Endometrial microvascular endothelial cells (primary cell): ENCODE data around the gene ULBP2. TPM values are rescaled to one million over a fixed set of nuclear protein-coding genes. Genes with fewer than 3 reads are reported as not detected.
"Not testable (repeated sequence)": the region's sequence is repeated elsewhere in the genome, so short reads cannot be mapped to it uniquely, and the experiment has no call there.

ENCODE experiments used
- in situ Hi-C: cut with HindIII; loops from 2 replicates; pipeline ENCODE4 v1.10.0; 2017; ENCODE audit warnings: low sequenced_read_pairs, low pct_unique_long_range_greater_than_20kb; ENCODE audit errors: inconsistent ontology term
- total RNA-seq: library from RNA; depleted of rRNA; stranded (reverse); fragments of >200 nt; gene quantifications from one replicate; pipeline ENCODE4 v1.2.3, GENCODE V29; 2015; ENCODE audit errors: inconsistent ontology term

ULBP2 gene
- total RNA-seq, 1 donor from 2014 or later: 27.2 TPM

DNA sequence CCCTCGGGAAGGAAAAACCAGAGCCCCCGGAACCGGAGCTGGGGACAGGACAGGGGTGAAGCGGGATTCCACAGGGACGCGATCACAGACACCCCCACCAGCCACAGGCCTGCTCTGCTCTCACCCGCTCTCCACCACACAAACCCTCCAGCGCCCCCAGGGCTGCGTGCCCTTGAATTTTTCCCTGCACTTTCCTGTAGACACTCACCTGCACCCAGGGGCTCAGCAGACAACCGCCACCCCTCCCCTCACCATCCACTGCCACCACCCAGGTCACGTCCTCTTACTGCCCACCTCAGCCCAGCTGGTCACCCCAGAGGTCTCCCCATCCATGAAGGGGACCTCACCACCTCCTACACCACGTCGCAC is 631 bp downstream of the ULBP2 start:
- in situ Hi-C loops: no loop called here

DNA sequence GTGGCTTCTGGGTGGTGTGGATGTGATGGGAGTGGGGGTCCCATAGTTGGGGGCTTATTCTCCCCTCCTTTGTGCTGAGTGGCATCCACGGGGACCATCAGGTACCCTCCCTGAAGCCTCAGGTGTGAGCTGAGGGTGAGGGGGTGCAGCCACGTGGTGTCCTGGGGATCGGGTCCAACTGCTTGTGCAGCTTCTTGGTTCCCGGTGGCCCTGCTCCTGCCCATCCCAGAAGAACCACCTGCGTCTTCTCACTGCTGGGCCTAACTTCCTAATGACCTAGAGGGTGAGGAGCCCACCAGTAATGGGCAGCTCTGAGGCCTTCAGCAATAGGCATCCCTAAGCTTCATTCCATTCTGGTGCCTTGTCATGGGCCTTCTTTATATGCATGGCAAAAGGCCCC is 1.5 kb downstream of the ULBP2 start:
- in situ Hi-C loops: not testable (repeated sequence)

DNA sequence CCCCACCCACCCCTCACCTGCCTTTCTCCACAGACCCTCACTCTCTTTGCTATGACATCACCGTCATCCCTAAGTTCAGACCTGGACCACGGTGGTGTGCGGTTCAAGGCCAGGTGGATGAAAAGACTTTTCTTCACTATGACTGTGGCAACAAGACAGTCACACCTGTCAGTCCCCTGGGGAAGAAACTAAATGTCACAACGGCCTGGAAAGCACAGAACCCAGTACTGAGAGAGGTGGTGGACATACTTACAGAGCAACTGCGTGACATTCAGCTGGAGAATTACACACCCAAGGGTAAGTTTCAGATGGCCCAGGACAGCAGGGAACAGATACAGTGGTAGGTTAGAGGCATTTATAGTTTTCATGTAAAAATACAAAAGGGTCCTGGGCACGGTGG is 3.5 kb downstream of the ULBP2 start:
- in situ Hi-C loops: not testable (repeated sequence)

DNA sequence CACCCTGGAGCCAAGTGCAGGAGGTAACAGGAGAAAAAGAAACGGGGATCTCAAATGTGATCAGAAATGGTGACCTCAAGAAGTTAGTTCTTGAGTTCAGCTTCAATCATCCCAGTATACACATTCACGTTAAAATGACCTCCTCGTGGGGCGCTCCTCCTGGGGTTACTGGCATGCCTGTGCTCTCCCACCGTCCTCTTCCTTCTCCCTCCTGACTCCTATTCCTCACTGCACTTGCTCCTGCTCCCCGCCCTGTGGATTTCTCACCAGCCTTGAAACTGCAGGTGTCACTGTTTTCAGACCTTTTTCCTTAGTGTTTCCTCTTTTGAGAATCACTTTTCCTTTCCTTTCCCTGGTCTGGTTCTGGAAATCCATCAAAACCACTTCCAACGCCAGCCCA is 4.8 kb downstream of the ULBP2 start:
- in situ Hi-C loops: not testable (repeated sequence)

DNA sequence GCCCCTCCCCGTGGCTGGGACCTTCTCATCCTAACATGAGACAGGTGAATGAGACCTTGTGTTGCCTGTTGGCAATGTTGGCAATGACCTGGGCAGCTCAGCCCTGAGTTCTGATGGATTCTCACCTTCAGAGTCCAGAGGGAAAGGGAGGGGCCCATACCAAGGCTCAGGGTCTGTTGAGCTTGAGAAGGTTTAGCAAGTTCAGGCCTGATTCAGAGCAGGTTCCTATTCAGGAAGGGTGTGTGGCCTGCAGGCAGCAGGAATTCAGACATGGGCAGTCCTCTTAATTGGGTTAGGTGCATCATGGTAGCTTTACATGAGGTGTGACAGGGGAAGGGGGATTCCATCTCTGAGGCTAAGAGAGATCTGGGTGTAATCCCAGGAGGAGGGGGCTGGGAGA is 5.7 kb downstream of the ULBP2 start:
- in situ Hi-C loops: not testable (repeated sequence)

DNA sequence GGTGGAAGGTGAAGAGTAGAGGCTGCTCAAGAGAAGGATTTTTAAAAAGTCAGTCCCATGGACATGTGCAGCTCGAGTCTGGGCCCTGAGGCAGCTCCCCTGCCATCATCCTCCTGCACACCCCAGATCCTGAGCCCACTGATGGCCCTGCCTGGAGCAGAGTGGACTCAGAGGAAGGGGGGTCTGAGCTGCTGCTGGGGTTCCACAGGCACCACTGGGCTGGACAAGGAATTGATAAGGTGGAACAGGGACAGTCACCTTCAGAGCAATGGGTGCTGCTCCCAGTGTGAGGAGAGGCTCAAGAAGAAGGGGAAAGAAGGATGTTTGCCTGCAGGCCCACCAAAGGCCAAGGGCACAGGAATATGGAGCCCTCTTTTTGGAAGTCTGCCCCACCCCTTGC is 6.2 kb downstream of the ULBP2 start:
- in situ Hi-C loops: no loop called here

DNA sequence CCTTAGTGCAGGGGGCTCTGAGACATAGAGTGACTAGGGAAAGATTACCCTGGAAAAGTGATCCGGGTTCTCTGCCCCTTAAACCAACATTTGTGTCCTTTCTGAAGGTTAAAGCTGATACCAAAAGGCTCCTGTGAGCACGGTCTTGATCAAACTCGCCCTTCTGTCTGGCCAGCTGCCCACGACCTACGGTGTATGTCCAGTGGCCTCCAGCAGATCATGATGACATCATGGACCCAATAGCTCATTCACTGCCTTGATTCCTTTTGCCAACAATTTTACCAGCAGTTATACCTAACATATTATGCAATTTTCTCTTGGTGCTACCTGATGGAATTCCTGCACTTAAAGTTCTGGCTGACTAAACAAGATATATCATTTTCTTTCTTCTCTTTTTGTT is 6.8 kb downstream of the ULBP2 start:
- in situ Hi-C loops: no loop called here

DNA sequence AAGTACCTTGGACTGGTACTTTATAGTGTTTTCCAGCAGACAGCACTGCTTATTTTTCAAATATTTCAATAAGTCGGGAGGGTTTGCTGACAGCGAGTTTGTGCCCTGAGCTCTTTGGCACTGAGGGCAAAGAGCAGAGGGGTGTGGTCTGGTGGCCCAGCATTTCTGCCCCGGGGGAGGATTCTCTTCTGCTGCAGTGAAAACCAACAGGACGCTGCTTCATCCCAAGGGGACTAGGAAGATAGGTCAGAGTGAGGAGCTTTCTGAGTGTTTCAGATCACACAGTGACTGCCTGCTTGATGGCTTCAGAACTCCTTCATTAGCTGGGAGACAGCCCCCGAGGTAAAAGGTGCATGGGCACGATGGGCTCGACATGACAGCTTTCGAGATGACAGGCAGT is 8.6 kb downstream of the ULBP2 start:
- in situ Hi-C loops: no loop called here

DNA sequence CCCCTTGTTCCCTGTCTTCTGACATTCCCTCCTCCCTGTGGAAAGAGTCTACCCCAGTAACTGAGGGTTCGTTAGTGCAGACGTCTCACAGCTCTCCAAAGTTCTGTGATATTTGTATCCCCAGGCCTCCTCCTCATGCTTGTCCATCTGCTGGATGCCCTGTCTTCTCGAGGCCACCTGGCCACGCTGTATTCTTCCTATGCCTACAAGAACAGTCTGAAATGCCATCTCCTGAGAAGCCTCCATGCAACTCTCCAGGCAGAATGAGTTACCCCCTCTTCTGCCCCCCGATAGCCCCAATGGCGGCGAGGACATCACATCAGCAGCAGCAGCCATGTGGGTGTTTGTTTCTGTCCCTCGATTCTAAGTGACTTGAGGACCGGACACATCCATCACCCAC is 9.3 kb downstream of the ULBP2 start:
- in situ Hi-C loops: no loop called here

DNA sequence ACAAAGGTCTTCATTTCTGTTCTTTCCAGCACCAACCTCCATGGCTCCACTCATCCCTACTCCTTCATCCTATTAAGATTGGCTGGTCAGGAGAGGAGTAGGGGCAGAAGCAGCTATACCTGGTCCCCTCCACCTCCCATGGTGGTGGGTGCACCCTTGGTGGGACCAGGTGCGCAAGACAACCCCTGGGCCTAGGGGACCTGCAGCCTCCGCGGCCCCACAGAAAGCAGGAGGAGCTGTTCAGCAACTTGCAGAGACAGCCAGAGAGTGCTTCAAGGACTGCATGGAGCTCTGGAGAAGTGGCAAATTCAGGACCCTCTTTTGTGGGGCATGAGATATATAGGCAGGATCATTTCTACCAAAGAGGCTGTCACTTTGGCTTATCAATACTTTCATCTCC is 9.8 kb downstream of the ULBP2 start:
- in situ Hi-C loops: no loop called here

DNA sequence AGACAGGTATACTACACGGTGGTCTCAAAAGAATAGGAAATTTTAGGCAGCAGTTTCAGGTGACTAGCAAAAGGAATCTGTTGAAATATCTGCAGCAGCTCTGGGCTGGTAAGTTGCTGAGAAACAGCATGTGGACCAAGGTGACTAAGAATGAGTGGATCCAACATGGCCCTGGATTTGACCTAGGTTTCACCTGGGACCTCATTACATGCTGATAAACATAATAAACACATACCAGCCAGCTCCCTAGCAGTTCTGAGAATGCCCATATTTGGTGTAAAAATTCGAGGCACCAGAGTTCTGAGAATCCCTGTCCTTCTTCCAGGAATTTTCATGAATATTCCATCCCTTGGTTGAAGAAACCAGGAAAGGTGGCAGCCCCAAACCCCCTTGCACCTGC is 11.6 kb downstream of the ULBP2 start:
- in situ Hi-C loops: not testable (repeated sequence)

DNA sequence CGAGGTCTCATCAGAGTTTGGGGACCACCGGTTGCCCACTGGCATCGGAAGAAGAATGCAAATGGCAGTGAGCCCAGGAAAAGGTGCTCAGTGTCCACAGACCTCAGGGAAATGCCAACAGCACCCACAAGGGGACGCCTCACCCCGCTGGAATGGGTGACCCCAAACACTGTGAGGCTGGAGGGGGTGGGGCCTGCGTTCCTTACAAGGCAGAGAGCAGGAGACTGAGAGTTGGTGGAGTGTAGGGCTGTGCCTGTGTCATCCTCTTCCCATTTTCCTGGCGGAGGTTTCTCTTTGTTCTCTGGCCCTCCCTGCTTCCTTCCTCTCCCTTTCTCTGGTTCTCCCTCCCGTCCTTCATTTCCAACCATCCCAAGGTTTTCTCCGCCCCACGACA is 12.1 kb downstream of the ULBP2 start:
- in situ Hi-C loops: not testable (repeated sequence)

DNA sequence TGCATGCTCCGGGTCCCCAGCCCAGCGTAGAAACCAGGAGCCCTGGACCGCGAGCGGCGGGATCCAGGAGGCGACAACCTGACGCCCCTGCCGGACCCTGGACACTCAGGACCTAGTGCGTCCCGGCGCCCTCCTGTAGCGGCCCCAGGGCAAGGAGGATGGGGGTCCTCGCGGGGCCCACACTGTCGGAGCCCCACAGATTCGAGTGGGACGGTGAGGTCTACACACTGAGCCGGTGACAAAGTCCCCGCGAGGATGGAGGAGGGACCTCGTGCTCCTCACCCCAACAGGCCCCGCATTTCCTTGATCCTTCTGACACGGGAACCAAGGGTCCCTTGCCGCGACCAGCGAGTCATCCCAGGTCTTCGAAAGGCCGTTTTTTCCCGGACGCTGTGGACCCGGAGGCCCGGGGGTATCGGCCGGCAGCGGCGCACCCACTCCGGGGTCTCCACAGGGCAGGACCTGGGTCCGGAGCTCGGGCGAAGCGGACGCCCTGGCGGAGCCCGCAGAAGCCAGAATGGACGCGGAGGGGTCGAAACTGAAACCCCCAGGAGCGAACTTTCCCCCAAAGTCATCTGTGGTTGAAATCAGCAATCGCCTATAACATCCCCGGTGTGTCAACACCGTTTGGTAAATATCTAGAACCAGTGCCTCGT is 12.6 kb downstream of the ULBP2 start:
- in situ Hi-C loops: not testable (repeated sequence)

DNA sequence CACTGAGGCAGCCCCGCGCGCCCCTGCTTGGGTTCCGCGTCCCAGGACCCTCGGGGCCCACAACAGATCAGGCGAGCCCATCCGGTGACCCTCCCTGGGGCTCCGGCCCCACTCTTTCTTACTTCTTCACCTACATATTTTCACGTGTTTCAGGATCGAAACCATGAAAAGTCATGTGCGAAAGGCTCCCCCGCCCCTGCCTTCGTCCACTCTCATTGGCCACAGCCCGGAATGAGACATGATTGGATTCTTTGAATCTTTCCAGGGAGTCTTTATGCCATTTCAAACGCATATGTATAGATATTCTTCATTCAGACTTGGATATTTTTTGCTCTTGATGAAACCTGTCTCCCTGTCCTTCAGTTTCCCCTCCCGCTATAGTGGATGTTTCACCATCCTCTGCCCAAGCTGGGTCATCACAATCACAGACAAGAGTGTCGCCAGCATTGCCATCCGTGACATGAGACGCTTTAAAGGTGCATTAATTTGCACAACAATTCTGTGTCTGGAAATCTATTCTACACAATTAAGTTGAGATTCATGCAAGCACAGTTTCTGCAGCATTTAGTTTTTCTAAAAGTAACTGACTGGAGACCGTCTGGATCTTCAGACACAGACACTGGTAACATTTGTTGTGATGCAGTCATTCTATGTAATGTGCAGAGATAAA is 13.3 kb downstream of the ULBP2 start:
- in situ Hi-C loops: not testable (repeated sequence)

DNA sequence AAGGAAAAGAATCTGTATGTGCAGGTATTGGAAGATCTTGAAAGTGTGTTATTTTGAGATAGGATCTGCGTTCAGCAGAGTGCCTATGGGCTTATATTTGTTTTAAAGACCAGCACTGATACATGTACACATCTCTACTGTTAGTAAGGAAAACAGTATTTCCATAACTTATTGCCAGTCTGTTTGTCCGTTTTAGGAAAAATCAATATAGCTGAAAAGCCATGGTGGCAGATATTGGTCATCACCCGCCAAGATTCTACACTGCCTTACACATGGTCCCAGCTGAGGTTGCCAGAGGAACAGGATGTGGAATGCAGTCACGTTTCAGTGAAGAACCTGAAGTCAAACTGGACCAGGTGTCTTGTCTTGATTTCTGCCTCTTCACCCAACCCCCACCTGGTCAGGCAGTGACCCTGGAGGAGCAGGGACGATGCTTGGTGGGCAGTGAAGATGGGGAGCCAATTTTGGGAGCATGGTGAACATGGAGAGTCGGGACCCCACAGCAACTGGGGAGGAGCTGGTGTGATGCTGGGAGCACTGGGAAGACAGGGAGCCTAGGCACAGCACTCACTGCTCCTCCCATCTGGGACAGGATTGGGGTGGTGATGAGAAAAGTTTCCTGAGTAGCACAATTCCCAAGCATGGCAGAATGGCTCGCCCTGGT is 14.0 kb downstream of the ULBP2 start:
- in situ Hi-C loops: not testable (repeated sequence)

DNA sequence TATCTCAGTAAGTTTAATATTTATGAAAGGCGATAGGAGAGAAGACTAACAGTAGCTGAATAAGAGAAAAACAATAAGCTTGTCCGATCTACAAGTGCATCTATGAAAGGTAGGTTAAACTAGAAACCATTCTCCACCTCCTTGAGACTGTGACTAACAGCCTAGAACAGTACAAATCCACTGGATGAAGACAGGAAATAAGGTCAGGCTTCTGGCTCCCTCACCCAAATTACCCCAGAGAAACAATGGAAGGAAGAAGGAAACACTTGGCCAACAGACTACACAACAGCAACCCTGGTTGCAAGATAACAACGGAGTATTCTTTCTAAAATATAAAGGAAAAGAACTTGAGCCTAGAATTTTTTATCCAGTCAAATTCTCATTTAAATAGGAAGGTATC is 16.3 kb downstream of the ULBP2 start:
- in situ Hi-C loops: not testable (repeated sequence)

DNA sequence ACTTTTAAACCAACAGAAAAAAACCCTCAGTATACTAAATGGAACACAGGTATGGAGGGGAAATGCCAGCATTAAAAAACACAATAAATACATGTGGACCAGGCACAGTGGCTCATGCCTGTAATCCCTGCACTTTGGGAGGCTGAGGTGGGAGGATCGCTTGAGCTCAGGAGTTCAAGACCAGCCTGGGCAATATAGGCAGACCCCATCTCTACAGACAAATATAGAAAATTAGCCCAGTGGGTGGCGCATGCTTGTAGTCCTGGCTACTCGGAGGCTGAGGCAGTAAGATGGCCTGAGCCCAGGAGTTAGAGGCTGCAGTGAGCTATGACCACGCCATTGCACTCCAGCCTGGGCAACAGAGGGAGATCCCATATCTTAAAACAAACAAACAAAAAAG is 18.0 kb downstream of the ULBP2 start:
- in situ Hi-C loops: not testable (repeated sequence)

DNA sequence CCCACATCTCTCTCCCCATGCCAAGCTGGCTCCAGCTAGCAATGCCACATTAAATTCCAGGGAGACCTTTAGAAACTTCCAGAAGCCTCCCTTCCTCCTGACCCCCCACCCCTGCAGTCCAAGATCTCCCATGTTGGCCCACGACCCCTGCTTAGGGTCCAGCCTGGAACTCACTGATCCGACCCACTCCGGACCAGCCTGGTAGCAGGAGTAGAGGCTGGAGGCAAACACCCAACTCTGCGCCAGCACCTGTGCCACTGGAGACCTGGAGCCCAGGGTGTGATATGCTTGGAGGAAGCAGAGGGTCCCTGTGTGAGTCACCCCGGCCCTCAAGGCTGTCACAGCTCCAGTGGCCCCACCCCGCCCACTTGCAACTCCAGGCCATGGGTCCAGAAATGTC is 18.7 kb downstream of the ULBP2 start:
- in situ Hi-C loops: no loop called here

DNA sequence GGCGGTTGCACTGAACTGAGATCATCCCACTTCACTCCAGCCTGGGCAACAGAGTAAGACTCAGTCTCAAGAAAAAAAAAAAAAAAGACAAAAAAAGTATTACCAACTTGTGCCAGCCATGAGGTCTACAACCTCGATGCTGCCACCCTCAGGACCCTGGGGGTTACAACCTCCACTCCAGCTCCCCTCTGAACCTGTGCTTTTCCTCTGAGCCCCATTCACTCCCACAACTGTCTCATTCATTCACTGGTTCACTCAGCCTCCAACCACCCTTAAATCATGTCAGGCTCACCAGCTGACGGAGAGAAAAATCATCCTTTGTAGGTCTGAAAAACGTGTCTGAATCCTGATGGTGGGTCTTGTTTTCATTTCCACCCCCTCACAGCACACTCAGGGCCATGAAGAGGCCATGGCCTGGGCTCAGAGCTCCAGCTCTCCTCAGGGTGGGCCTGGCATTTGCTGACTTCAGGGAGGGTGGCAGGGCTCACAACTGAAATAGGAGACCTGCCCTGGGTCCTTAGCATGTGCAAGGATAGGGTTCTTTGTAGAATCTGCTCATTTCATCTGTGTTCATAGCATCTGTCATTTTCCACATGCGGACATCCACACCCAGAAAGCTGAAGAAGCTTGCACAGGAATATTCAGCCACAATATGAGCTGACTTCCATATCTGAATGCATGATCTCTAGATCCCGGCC is 20.1 kb downstream of the ULBP2 start:
- in situ Hi-C loops: no loop called here
